ENCODE data around the gene FHDC1.

Gene FHDC1

DNA sequence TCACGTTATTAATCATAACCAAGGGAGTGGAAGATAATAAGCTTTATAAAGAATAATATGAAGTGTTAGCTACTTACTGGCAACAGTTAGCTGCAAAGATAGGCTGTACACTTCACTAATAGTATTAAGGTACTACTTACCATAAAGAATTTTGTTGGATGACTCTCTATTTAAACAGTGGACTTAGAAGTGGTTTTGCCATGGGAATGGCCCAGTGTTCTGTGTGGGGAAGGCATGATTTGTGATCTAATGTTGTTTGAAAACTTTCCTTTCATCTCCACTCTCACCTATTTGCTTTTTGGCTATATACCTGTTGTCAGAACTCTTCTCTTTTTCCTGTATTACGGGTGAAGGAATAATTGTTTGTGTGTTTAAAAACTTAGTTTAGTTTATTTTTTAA is 23.0 kb downstream of the FHDC1 start:
- DNase-seq: no peak

DNA sequence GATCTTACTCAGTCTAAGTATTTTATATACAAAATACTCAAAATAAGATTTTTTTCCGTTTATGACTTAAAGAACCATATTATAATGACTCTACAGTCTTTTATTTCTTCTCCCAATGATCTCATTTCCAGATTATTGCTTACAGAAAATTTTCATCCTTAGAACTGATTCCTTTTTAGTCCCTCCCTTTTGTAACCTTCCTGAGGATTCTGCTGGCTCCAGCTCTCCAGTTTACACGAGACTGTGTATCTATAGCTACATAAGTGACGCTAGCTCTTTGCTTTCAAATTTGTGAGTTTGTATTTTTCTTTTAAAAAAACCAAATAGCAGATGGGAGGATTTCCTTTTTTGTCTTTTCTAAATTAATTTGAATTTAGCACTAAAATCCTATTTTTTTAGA is 24.0 kb downstream of the FHDC1 start:
- no peak for DNase-seq

DNA sequence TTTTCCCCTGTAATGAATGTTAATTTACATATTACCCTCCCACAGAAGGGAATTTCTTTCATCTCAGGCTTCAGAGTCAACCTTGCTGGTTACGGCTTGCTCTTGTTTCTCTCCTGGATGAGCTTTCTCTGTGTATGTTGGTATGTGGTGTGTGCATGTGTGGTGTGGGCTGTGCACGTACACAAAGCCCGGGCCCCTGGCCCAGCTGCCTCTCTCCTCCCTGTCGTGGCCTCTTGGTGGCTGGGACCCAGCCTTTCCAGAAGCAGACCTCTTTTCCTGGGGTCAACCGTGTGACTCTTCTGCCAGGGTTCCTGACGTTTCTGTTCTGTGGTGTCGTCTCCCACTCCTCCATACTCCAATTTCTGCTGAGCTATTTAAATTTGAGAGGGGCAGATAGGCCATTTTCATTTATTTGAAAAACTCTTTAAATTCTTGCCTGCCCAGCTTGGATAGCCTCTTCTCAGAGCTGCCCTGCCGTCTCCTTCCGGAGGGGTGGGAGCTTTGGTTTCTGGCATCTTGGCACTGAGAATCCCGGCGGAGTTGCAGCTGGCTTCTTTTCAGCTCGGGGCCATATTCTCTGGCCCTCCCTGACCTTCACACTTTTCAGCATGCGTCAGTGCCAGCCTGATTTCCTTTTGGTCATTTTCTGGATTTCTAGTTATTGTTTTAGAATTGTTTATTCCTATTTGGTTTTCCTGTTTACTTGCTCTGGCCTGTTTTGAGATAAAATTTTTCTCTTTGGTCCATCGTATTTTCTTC is 25.1 kb downstream of the FHDC1 start:
- DNase-seq: no peak

DNA sequence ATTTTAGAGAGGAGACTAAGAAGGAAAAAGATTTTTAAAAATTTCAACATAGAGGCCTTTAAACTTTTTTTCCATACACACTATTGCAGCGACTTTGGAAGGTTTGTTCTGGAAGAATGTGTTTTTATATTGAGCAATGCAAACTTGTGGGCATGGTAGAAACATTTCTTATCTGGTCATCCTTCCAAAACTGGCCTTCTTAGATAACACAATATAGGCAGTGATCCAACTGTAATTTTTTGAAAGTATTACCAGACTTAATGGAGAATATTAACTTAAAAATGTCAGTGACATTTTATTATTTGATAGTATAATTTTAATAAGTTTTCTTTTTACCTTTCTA is 25.6 kb downstream of the FHDC1 start:
- no peak for DNase-seq

DNA sequence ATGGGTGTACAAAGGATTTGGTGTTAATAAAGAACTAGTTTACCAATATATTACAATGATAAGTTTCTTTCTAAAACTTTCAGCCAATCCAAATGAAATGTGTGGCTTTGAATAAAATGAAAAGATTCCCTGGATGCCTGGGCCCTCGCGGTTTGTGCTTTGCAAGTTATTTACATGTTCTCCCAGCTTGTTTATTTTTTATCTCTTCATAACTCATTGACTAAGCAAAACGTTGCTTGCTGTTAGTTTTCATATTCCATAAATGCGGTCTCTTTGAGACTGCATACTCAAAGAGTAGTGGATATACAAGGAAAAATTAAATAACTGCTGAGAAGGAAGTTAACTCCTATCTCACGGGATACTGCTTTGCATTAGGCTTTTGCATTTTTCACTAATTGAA is 26.0 kb downstream of the FHDC1 start:
- DNase-seq: no peak

DNA sequence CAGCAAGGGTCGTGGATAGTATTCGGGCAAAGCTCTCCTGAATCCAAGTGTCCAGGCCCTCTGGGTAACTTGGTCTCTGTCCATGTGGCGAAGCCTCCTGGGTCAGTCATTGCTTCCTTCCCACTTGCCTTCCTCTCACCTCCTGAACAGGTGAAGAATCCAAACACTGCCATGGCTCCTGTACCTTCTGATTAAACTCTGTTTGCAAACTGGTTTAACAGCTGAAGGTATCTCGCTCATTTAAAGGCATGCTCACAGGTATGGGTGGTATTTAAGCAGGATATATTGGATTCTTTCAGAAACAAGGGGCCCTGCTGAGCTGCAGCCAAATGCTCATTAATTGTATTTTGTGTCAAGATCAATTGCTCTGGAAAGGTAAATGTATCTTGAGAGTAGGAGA is 28.2 kb downstream of the FHDC1 start:
- DNase-seq: no peak

DNA sequence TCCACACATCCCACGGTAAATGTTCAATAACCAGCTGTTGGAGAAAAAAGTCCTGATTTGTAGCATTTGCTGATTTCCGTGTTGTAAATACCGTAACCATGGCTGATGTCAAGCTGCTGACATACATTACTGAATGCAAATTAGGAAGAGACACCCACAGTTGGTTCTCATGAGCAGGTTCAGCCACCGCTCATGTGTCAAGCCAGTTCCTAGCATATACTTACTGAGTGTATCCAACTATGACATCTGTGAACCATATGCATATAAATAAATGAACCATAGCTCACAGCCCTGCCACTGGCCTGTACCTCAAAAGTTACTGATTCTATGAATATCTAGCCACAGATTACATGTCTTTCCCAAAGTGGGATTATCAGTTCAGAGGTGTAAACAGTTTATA is 29.5 kb downstream of the FHDC1 start:
- DNase-seq: no peak

DNA sequence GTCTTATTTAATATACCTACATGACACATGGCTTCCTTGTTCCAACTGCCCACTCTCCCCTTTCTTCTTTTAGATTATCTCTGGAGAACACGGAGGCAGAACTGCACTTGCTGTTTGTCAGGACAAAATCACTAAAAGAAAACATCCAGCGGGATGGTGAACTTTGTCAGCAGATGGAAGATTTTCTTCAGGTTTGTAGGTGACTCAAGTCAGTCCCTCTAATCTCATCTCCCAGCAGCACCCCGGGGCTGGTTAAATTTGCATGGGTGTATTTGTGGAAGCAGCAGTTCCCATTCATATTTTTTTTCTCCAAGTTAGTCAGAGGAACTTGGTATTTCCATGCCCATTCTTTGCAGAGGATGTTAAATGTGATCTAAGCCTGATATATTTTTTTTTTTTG is 31.8 kb downstream of the FHDC1 start:
- no peak for DNase-seq

DNA sequence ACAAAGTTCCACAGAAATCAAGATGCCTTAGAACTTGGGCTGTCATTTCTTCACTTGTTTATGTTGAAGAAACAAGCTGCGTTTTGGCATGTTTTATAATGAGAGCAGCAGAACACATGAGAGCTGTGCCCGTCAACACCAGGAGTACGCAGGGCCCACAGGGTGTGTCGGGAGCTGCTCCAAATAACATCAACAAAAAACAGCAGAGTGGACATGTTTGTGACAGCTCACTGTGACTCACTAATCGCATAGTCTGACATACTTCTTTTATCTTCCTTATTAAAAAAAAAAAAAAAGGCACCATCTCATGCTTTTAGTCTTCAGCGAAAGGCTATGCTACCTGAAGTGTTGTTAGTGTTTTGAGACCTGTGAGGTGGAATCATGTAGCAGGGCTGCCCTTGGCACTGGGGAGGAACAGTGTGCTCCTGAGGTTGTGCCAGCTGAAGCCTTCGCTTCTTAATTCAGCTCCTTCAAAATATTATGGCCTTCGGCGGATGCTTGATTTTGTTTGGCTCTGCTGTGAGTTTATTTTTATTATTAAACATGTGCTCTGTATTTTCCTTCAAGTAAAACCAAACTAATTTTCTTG is 32.8 kb downstream of the FHDC1 start:
- no peak for DNase-seq

DNA sequence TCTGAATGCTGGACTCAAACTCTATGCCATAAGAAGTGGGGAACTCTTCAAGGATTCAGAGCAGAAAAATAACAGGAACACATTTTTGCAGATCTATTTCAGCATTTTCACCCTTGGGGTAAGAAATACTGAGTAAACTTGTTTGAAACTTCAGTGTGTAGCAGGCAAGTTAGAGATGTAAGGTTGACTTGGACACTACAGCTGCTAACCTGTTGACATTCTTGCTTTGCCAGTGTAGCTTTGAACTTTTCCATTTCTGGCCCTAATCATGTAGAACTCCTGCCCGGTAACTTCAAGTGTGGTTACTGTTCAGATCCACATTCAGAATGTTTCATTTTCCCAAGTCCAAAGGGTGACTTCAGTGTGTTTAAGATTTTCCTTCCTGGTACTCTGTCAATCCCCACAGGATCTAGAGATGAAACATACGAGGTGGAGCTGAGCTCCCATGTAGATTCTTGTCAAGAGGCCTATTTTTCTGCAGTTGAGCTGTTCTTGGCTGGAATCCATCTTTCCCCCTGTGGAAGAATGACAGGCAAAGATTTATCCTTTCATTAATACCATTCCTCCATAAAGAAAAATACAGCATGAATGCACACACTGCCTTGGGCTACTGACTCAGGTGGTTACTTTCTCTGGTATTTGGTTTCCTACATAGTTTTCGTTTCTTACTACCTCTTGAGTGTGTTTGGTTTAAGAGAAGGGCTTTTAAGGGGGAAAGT is 34.1 kb downstream of the FHDC1 start:
- DNase-seq: no peak

DNA sequence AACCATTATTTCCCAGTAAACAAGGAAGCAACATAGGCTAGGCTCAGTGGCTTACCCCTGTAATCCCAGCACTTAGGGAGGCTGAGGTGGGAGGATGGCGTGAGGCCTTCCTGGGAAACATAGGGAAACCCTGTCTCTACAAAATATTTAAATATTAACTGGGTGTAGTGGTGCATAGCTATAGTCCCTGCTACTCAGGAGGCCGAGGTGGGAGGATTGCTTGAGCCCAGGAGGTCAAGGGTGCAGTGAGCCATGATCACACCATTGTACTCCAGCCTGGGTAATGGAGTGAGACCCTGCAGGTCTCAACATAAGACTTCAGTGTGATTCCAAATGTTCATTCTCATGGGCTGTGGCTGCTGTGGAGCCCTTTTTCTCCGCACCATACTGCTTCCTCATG is 34.9 kb downstream of the FHDC1 start:
- DNase-seq: no peak

DNA sequence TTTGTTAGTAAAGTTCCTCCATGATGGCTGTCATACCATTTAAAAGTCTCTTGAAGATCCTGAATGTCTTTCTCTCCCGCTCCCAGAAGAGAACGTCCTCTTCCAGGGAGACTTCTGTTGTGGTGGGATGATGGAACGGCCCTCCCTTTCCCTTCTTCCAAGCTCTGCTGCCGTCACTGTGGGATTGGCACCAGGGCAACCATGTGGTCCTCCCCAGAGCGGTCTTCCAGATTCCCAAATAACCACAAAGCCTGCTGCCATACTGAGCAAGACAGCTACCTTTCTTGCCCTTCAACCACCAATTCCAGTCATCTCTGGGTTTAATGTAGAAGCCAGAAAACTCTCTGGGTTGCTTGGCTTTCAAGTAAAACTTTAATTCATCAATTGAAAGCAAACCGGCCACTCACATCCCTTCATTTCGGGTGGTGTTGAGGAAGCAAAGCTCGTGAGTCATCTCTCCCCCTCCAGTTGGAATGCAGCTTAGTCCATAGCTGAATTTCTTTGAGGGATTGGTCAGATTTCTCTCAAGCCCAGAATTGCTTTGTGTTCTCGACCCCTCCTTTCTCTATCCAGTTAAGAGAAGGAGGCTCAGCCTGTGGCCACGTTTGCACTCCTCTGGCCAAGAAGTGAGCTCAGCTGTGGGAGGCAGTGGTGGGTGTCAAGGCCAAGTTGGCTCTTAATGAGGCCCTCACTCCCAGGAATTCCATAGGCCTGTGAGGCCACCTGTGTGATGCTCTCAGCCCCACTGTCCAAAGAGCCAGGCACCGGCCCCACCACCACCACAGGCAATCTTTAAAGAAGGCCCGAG is 36.9 kb downstream of the FHDC1 start:
- no peak for DNase-seq

DNA sequence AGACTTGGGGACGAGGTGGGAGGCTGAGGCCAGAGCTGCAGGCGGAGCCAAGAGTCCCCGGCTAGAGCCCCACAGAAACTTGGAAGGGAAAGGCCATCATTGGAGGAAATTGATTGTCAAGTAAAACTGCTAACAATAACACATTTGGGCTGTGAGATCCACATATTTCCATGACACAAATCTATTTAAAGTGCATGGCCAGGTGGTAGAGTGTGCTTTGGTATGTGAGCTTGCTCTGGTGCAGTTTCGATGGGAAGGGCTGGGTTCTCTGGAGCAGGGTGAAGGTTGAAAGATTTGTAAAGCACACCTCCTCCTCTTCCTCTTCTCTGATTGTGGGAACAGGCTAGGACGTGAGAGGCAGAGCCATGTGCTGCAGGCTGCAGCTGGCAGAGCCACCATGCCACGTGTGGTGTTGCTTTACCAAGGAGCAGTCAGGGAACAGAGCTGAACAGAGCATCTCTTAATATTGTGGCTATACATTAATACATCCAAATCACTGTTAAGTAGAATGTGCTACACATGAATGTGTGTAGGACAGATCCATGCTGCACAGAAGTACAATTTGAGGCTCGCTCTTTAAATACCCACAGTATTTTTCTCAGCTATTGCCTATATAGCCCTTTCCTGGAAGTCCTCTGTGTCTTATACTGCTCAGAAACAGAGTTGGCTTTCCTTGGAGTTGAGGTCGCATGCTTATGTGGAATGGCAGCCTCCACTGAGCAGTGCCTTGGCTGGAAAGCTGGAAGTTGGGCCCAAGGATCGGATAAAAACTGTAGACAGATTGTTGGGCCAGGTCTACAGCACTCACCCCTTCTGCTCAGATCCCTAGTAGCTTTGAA is 37.7 kb downstream of the FHDC1 start:
- no peak for DNase-seq

DNA sequence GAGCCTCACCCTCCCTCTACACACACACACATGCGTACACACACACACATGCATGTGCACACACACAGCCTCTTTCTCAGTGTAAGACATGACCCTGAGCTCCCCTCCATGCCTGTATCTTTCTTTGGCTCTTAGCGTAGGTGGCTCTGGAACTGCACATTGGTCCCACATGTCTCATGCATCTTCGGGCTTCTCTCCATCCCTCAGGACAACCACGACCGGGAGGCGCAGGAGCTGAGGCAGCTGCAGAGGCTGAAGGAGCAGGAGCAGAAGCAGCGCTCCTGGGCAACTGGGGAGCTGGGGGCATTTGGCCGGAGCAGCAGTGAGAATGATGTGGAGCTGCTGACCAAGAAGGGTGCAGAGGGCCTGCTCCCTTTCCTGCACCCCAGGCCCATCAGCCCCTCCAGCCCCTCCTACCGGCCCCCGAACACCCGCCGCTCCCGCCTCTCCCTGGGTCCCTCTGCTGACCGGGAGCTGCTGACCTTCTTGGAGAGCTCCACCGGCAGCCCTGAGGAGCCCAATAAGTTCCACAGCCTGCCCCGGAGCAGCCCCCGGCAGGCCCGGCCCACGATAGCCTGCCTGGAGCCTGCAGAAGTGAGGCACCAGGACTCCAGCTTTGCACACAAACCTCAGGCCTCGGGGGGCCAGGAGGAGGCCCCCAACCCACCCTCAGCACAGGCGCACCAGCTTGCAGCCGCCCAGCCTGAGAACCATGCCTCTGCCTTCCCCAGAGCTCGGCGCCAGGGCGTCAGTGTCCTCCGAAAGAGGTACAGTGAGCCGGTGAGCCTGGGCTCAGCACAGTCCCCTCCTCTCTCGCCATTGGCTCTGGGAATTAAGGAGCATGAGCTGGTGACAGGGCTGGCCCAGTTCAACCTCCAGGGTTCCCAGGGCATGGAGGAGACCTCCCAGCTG is 38.6 kb downstream of the FHDC1 start:
- no peak for DNase-seq

DNA sequence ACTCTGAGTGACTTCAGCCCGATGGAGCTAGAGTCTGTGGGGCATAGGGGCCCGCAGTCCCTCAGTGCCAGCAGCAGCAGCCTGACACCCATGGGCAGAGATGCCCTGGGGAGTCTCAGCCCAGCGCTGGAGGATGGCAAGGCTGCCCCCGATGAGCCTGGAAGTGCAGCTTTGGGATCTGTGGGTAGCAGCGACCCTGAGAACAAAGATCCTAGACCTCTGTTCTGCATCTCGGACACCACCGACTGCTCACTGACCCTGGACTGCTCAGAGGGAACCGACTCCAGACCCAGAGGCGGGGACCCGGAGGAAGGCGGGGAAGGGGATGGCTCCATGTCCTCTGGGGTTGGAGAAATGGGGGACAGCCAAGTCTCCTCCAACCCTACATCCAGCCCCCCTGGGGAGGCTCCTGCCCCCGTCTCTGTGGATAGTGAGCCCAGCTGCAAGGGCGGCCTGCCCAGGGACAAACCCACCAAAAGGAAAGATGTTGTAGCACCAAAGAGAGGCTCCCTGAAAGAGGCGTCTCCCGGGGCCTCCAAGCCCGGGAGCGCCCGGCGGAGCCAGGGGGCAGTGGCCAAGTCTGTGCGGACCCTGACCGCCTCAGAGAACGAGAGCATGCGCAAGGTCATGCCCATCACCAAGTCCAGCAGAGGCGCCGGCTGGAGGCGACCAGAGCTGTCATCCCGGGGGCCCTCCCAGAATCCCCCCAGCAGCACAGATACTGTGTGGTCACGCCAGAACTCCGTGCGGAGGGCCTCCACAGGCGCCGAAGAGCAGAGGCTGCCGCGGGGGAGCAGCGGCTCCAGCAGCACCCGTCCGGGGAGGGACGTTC is 39.5 kb downstream of the FHDC1 start:
- DNase-seq: no peak

DNA sequence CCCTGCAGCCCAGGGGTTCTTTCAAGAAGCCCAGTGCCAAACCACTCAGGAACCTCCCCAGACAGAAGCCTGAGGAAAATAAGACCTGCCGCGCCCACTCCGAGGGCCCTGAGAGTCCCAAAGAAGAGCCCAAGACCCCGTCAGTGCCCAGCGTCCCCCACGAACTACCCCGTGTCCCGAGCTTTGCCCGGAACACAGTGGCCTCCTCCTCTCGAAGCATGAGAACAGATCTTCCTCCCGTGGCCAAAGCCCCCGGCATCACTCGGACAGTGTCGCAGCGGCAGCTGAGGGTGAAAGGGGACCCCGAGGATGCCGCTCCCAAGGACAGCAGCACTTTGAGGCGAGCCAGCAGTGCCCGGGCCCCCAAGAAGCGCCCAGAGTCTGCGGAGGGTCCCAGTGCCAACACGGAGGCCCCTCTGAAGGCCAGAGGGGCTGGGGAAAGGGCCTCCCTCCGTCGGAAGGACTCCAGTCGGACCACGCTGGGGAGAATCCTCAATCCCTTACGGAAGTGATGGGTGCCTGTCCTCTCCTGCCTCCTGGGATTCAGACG is 40.2 kb downstream of the FHDC1 start:
- no peak for DNase-seq

DNA sequence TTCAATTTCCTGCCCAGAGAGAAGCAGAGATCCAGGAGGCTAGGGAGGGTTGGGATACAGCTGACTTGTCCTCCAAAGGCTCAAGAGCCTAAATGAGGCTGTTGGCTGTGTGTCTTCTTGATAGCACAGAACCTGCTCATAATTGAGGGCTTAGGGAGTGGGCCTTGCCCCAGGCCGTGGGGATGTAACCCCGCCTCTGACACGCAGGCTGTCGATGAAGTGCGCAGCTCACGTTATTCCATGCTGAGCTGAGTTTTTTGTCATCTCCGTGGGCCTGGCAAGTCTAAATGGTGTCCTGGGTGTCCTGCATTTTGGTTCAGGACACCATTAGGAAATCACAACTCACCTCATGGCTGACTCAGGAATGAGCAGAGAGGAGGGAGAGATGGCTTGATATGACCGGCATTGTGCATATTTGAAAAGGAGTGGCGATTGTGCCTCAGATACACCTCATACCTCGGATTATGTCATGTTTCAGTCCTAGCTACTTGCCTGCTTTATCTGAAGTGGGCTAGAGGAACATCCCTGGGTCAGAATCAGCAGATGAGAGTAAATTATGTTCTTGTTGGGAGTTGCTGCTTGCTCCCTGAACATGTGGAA is 43.7 kb downstream of the FHDC1 start:
- DNase-seq: no peak

DNA sequence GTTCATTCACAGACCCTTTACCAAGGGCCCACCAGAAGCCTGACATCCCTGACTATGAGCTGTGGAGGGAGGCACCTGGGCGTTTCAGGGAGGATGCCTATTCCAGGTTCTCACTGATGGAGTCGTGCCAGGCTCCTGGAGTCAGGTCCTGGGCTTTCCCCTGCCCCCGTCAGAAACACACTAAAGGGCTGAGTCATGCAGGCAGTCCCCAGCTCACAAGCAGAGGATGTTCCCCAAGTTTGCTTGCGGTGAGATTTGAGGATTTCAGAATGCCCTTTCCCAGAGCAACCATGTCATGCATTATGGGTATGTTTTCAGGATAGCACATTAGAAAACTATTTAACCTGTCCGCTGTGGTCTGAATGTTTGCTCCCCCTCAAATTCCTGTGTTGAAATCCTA is 45.2 kb downstream of the FHDC1 start:
- no peak for DNase-seq

DNA sequence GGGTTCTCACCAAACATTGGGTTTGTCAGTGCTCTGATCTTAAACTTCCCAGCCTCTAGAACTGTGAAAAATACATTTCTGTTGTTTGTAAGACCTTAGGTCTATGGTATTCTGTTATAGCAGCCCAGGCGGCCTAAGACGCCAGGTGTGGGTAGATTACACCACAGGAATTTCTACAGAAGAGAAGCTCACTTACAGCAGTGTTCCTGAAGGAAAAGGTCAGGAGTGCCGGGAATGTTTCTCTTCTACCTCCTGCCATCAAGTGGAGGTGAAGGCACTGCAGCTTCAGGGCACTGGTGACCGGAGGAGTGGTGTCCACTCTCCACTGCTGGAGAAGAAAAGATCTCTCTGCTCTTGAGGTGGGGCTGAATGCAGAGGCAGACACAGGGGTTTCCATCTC is 45.7 kb downstream of the FHDC1 start:
- DNase-seq: no peak

DNA sequence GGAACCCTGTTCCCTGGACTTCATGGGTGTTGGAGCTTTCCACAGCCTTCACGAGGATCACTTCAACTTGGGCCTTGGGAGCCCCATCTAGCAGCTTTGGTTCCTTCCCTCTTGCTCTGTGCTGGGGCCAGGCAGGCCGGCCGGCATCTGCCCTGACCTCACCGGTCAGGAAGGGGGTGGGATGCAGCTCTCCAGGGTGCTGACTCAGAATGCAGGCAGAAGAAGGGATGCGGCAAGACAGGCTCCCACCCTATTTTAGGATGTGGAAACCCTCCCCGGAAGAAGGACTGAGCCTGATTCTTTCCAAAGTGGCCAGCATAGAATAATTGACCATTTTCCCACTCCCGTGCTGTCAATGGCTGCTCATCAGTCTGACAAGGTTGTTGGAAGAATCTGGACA is 47.1 kb downstream of the FHDC1 start:
- DNase-seq: no peak

All from activated T-cell treated with anti-CD3 and anti-CD28 coated beads, Interleukin-2, amount 50 U/mL, for 1 hour (primary cell).